Measurements from ENCODE around the gene GPANK1. TPM values are rescaled to one million over a fixed set of nuclear protein-coding genes. Genes with fewer than 3 reads are reported as not detected.

Gene GPANK1
- polyA plus RNA-seq, 4 donors: 25.2 to 33.9 (median 29.5) TPM

- DNase-seq (ENCODE audit: low read depth in 4 of 4, low spot score in 2 of 4): peak in 1 of 4 donors; percentile 14
Observed at GRCh38 chr6:31621991-31622390, 42.8 kb downstream of the GPANK1 start.

- peak in 2 of 4 donors; percentile 16 to 29 for DNase-seq (ENCODE audit: low read depth in 4 of 4, low spot score in 2 of 4)
Observed at GRCh38 chr6:31621320-31621939, 43.4 kb downstream of the GPANK1 start.

GRCh38 chr6:31620586-31621319, 44.0 kb downstream of the GPANK1 start, which contains the start of gene PRRC2A:
PRRC2A (plus strand) TSS chr6:31620715; CDS start chr6:31622790, 2,075 bp downstream.
- DNase-seq (ENCODE audit: low read depth in 4 of 4, low spot score in 2 of 4): peak; percentile 36 to 95 (median 58)

- DNase-seq (ENCODE audit: low read depth in 4 of 4, low spot score in 2 of 4): peak; percentile 96 to 99 (median 98)
Observed at GRCh38 chr6:31619805-31620585, 44.8 kb downstream of the GPANK1 start.

GRCh38 chr6:31617010-31617409, 47.8 kb downstream of the GPANK1 start:
- no peak for DNase-seq (ENCODE audit: low read depth in 4 of 4, low spot score in 2 of 4)

- no peak for DNase-seq (ENCODE audit: low read depth in 4 of 4, low spot score in 2 of 4)
Observed at GRCh38 chr6:31615748-31616147, 49.0 kb downstream of the GPANK1 start.

GRCh38 chr6:31614684-31615578, 49.9 kb downstream of the GPANK1 start, which contains the start of gene AIF1:
AIF1 (plus strand) TSS chr6:31615234; CDS start chr6:31615330, 96 bp downstream.
- DNase-seq (ENCODE audit: low read depth in 4 of 4, low spot score in 2 of 4): no peak

- no peak for DNase-seq (ENCODE audit: low read depth in 4 of 4, low spot score in 2 of 4)
Observed at GRCh38 chr6:31614075-31614619, 50.6 kb downstream of the GPANK1 start.

Other genes with a start within 250 kb of the GPANK1 start
- gene MICB, start 166.9 kb downstream of the GPANK1 start, polyA plus RNA-seq (ENCODE audit: insufficient read length in 4 of 4): 1 to 10 TPM in 2 of 4 donors, under 1 TPM in 2; 0.45 to 1.8 (median 0.88) TPM
- gene MCCD1, start 136.0 kb downstream of the GPANK1 start, polyA plus RNA-seq (ENCODE audit: insufficient read length in 4 of 4): 10 to 100 TPM; 15.4 to 24.2 (median 18.0) TPM
- gene DDX39B, start 123.0 kb downstream of the GPANK1 start, polyA plus RNA-seq (ENCODE audit: insufficient read length in 4 of 4): 100 to 1,000 TPM; 462 to 709 (median 569) TPM
- 10 to 100 TPM in 1 of 4 donors, 1 to 10 TPM in 3; 6.4 to 10.5 (median 6.5) TPM for gene ATP6V1G2, start 118.4 kb downstream of the GPANK1 start, polyA plus RNA-seq (ENCODE audit: insufficient read length in 4 of 4)
- gene NFKBIL1, start 117.4 kb downstream of the GPANK1 start, polyA plus RNA-seq (ENCODE audit: insufficient read length in 4 of 4): 10 to 100 TPM; 18.4 to 29.0 (median 25.5) TPM
- gene LTA, start 92.7 kb downstream of the GPANK1 start, polyA plus RNA-seq (ENCODE audit: insufficient read length in 4 of 4): under 1 TPM; 0.24 to 0.39 (median 0.31) TPM
- gene TNF, start 89.4 kb downstream of the GPANK1 start, polyA plus RNA-seq (ENCODE audit: insufficient read length in 4 of 4): under 1 TPM in 1 of 4 donors, not detected in 3; 0.49 TPM
- 1 to 10 TPM in 3 of 4 donors, under 1 TPM in 1; 0.88 to 2.3 (median 2.0) TPM for gene LTB, start 82.6 kb downstream of the GPANK1 start, polyA plus RNA-seq (ENCODE audit: insufficient read length in 4 of 4)
- gene LST1, start 78.7 kb downstream of the GPANK1 start, polyA plus RNA-seq (ENCODE audit: insufficient read length in 4 of 4): 1 to 10 TPM; 4.2 to 6.2 (median 5.0) TPM
- gene NCR3, start 72.0 kb downstream of the GPANK1 start, polyA plus RNA-seq (ENCODE audit: insufficient read length in 4 of 4): under 1 TPM in 3 of 4 donors, not detected in 1; 0.16 to 0.52 (median 0.25) TPM
- gene AIF1, start 49.8 kb downstream of the GPANK1 start, polyA plus RNA-seq (ENCODE audit: insufficient read length in 4 of 4): 10 to 100 TPM; 61.0 to 92.7 (median 73.5) TPM
- gene PRRC2A, start 44.3 kb downstream of the GPANK1 start, polyA plus RNA-seq (ENCODE audit: insufficient read length in 4 of 4): 100 to 1,000 TPM; 129 to 238 (median 197) TPM
- 100 to 1,000 TPM; 218 to 274 (median 261) TPM for gene BAG6, start 12.3 kb downstream of the GPANK1 start, polyA plus RNA-seq (ENCODE audit: insufficient read length in 4 of 4)
- gene APOM, start 9.1 kb downstream of the GPANK1 start, polyA plus RNA-seq (ENCODE audit: insufficient read length in 4 of 4): 100 to 1,000 TPM in 3 of 4 donors, 10 to 100 TPM in 1; 89.9 to 124 (median 104) TPM
- gene C6orf47, start 4.2 kb downstream of the GPANK1 start, polyA plus RNA-seq (ENCODE audit: insufficient read length in 4 of 4): 10 to 100 TPM; 17.9 to 24.3 (median 21.4) TPM
- 100 to 1,000 TPM; 224 to 234 (median 228) TPM for gene CSNK2B, start 1.1 kb upstream of the GPANK1 start, polyA plus RNA-seq (ENCODE audit: insufficient read length in 4 of 4)
- gene LY6G5B, start 5.0 kb upstream of the GPANK1 start, polyA plus RNA-seq (ENCODE audit: insufficient read length in 4 of 4): 10 to 100 TPM in 3 of 4 donors, 1 to 10 TPM in 1; 9.0 to 37.0 (median 19.2) TPM
- 1 to 10 TPM; 2.4 to 5.6 (median 3.0) TPM for gene LY6G5C, start 16.1 kb upstream of the GPANK1 start, polyA plus RNA-seq (ENCODE audit: insufficient read length in 4 of 4)
- gene ABHD16A, start 38.3 kb upstream of the GPANK1 start, polyA plus RNA-seq (ENCODE audit: insufficient read length in 4 of 4): 10 to 100 TPM; 54.3 to 74.8 (median 61.5) TPM
- under 1 TPM; 0.21 to 0.81 (median 0.57) TPM for gene LY6G6F, start 41.9 kb upstream of the GPANK1 start, polyA plus RNA-seq (ENCODE audit: insufficient read length in 4 of 4)
- gene LY6G6D, start 50.4 kb upstream of the GPANK1 start, polyA plus RNA-seq (ENCODE audit: insufficient read length in 4 of 4): under 1 TPM in 1 of 4 donors, not detected in 3; 0.65 TPM
- 1 to 10 TPM in 1 of 4 donors, under 1 TPM in 2, not detected in 1; 0.32 to 1.4 (median 0.47) TPM for gene LY6G6C, start 56.7 kb upstream of the GPANK1 start, polyA plus RNA-seq (ENCODE audit: insufficient read length in 4 of 4)
- gene MPIG6B, start 58.4 kb upstream of the GPANK1 start, polyA plus RNA-seq (ENCODE audit: insufficient read length in 4 of 4): 1 to 10 TPM in 3 of 4 donors, under 1 TPM in 1; 0.72 to 2.4 (median 1.5) TPM
- gene DDAH2, start 64.3 kb upstream of the GPANK1 start, polyA plus RNA-seq (ENCODE audit: insufficient read length in 4 of 4): 100 to 1,000 TPM; 163 to 243 (median 200) TPM
- 100 to 1,000 TPM; 251 to 323 (median 297) TPM for gene CLIC1, start 71.5 kb upstream of the GPANK1 start, polyA plus RNA-seq (ENCODE audit: insufficient read length in 4 of 4)
- gene MSH5, start 75.0 kb upstream of the GPANK1 start, polyA plus RNA-seq (ENCODE audit: insufficient read length in 4 of 4): 10 to 100 TPM; 13.1 to 58.4 (median 30.9) TPM
- 10 to 100 TPM in 2 of 4 donors, 1 to 10 TPM in 2; 4.2 to 12.9 (median 7.3) TPM for gene SAPCD1, start 97.7 kb upstream of the GPANK1 start, polyA plus RNA-seq (ENCODE audit: insufficient read length in 4 of 4)
- 10 to 100 TPM in 2 of 4 donors, 1 to 10 TPM in 2; 8.1 to 10.7 (median 9.6) TPM for gene VWA7, start 112.3 kb upstream of the GPANK1 start, polyA plus RNA-seq (ENCODE audit: insufficient read length in 4 of 4)
- gene VARS1, start 130.8 kb upstream of the GPANK1 start, polyA plus RNA-seq (ENCODE audit: insufficient read length in 4 of 4): 10 to 100 TPM; 51.9 to 64.8 (median 55.2) TPM
- gene LSM2, start 142.0 kb upstream of the GPANK1 start, polyA plus RNA-seq (ENCODE audit: insufficient read length in 4 of 4): 10 to 100 TPM; 80.4 to 88.0 (median 84.9) TPM
- gene HSPA1L, start 150.3 kb upstream of the GPANK1 start, polyA plus RNA-seq (ENCODE audit: insufficient read length in 4 of 4): 1 to 10 TPM; 3.6 to 4.2 (median 3.8) TPM
- gene HSPA1A, start 150.5 kb upstream of the GPANK1 start, polyA plus RNA-seq (ENCODE audit: insufficient read length in 4 of 4): 100 to 1,000 TPM in 3 of 4 donors, 10 to 100 TPM in 1; 92.5 to 123 (median 116) TPM
- 100 to 1,000 TPM; 128 to 169 (median 155) TPM for gene HSPA1B, start 162.7 kb upstream of the GPANK1 start, polyA plus RNA-seq (ENCODE audit: insufficient read length in 4 of 4)
- gene NEU1, start 197.8 kb upstream of the GPANK1 start, polyA plus RNA-seq (ENCODE audit: insufficient read length in 4 of 4): 10 to 100 TPM; 72.1 to 78.2 (median 75.1) TPM
- gene SLC44A4, start 214.0 kb upstream of the GPANK1 start, polyA plus RNA-seq (ENCODE audit: insufficient read length in 4 of 4): 10 to 100 TPM; 37.2 to 57.4 (median 46.1) TPM
- gene EHMT2, start 232.7 kb upstream of the GPANK1 start, polyA plus RNA-seq (ENCODE audit: insufficient read length in 4 of 4): 100 to 1,000 TPM in 1 of 4 donors, 10 to 100 TPM in 3; 65.6 to 111 (median 86.8) TPM
- gene ZBTB12, start 237.1 kb upstream of the GPANK1 start, polyA plus RNA-seq (ENCODE audit: insufficient read length in 4 of 4): 10 to 100 TPM; 22.4 to 35.3 (median 26.9) TPM